ENCODE data around the gene KLK2. TPM values are rescaled to one million over a fixed set of nuclear protein-coding genes. Genes with fewer than 3 reads are reported as not detected.

The KLK2 gene
- total RNA-seq, 1 experiment from 2014 or later = not detected

GRCh38 chr19:50897612-50898011 lies 24.4 kb downstream of the KLK2 start:
- intact Hi-C loops (cut with micrococcal nuclease; ENCODE audit: unreplicated experiment) = no loop called here
- Mint-ChIP-seq H3K27ac (ENCODE audit: unreplicated experiment) (peak overlapping the region; percentile 8), H3K9me3 (ENCODE audit: low read depth, unreplicated experiment) (no peaks in the 10 kb centered on the region), H3K36me3 (ENCODE audit: insufficient read depth, unreplicated experiment) (peaks cover 8% of the 10 kb centered on the region), H3K4me1 (ENCODE audit: low read depth, unreplicated experiment) (peaks cover 21% of the 10 kb centered on the region), H3K4me3 (ENCODE audit: low read depth, unreplicated experiment) (no peak overlapping the region), H3K27me3 (ENCODE audit: unreplicated experiment) (peaks cover 39% of the 10 kb centered on the region)
- CTCF ChIA-PET = interaction anchor here (0.6 to 1.8 kb wide), 3 partner anchors 24 to 119 kb away, joined by 3 to 6 read pairs (median 3); no protein-coding TSS in a partner anchor
- no peak for DNase-seq
- TF ChIP-seq, protein P1, sequence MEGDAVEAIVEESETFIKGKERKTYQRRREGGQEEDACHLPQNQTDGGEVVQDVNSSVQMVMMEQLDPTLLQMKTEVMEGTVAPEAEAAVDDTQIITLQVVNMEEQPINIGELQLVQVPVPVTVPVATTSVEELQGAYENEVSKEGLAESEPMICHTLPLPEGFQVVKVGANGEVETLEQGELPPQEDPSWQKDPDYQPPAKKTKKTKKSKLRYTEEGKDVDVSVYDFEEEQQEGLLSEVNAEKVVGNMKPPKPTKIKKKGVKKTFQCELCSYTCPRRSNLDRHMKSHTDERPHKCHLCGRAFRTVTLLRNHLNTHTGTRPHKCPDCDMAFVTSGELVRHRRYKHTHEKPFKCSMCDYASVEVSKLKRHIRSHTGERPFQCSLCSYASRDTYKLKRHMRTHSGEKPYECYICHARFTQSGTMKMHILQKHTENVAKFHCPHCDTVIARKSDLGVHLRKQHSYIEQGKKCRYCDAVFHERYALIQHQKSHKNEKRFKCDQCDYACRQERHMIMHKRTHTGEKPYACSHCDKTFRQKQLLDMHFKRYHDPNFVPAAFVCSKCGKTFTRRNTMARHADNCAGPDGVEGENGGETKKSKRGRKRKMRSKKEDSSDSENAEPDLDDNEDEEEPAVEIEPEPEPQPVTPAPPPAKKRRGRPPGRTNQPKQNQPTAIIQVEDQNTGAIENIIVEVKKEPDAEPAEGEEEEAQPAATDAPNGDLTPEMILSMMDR (IDR thresholded peaks at IDR 0.05; ENCODE audit: unreplicated experiment) = no peak
- BruUV-seq (replicated peaks) = no TSS peak

DNA sequence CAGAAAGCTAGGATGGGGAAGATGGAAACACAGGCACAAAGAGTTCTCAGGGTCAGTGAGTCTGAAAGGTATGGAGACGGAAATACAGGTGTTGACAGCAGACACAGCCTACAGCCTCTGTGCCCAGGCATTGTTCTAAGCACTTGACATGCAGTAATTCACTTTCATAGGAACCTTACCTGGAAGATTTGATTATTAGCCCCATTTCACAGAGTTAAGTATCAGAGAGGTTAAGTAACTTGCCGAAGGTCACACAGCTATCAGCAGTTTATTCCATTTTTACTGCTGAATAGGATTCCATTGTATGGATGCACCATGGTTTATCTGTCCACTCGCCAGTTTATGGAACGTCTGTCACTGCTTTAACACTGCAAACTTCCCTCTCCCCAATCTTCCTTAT lies 24.8 kb downstream of the KLK2 start:
- CTCF ChIA-PET = interaction anchor here (0.6 to 1.8 kb wide), 3 partner anchors 24 to 118 kb away, joined by 3 to 6 read pairs (median 3); no protein-coding TSS in a partner anchor
- peaks cover 21% of the 10 kb centered on the region for H3K4me1 Mint-ChIP-seq (ENCODE audit: low read depth, unreplicated experiment)
- peaks cover 39% of the 10 kb centered on the region for H3K27me3 Mint-ChIP-seq (ENCODE audit: unreplicated experiment)
- BruUV-seq (replicated peaks) = no TSS peak
- H3K36me3 Mint-ChIP-seq (ENCODE audit: insufficient read depth, unreplicated experiment) = peaks cover 8% of the 10 kb centered on the region
- intact Hi-C loops (cut with micrococcal nuclease; ENCODE audit: unreplicated experiment) = no loop called here
- peak overlapping the region; percentile 8 for H3K27ac Mint-ChIP-seq (ENCODE audit: unreplicated experiment)
- TF ChIP-seq, protein P1 (IDR thresholded peaks at IDR 0.05; ENCODE audit: unreplicated experiment) = no peak
- no peak for DNase-seq
- no peaks in the 10 kb centered on the region for H3K9me3 Mint-ChIP-seq (ENCODE audit: low read depth, unreplicated experiment)
- H3K4me3 Mint-ChIP-seq (ENCODE audit: low read depth, unreplicated experiment) = no peak overlapping the region

DNA sequence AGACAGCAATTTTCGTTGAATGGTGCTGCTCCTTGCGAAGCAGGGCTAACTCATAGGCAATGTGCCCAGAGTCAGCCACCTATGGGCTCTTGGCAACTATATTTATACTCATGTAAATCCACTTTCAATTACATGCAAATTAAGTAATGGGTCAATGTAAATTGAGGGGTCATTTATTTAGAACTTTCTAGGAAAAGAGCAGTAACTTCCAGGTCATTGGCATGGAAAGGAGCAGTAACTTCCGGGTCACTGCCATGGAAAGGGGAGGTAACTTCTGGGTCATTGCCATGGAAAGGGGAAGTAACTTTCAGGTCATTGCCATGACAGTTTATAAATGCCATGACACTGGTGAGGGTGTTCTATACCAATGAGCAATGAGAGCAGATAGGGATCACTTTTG lies 26.3 kb downstream of the KLK2 start:
- TF ChIP-seq, protein P1 (IDR thresholded peaks at IDR 0.05; ENCODE audit: unreplicated experiment) = no peak
- Mint-ChIP-seq H3K27ac (ENCODE audit: unreplicated experiment) (no peak overlapping the region), H3K36me3 (ENCODE audit: insufficient read depth, unreplicated experiment) (peaks cover 8% of the 10 kb centered on the region), H3K27me3 (ENCODE audit: unreplicated experiment) (peaks cover 35% of the 10 kb centered on the region), H3K4me3 (ENCODE audit: low read depth, unreplicated experiment) (no peak overlapping the region), H3K9me3 (ENCODE audit: low read depth, unreplicated experiment) (no peaks in the 10 kb centered on the region), H3K4me1 (ENCODE audit: low read depth, unreplicated experiment) (peaks cover 21% of the 10 kb centered on the region)
- no TSS peak for BruUV-seq (replicated peaks)
- CTCF ChIA-PET = no interaction called here
- DNase-seq = no peak
- intact Hi-C loops (cut with micrococcal nuclease; ENCODE audit: unreplicated experiment) = no loop called here

DNA sequence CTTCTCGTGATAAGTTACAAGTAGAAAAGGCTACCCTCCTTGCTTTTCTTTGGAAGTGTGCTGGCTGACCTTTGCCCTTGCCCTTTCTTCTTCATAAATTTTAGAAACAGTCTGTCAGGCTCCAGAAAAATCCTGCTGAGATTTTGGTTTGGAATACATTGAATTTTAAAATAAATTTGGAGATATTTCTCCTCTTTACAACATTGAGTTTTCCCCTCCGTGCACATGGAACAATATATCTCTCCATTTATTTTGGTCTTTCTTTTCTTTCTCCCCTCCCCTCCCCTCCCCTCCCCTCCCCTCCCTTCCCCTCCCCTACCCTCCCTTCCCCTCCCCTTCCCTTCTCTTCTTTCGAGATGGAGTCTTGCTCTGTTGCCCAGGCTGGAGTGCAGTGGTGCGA lies 29.4 kb downstream of the KLK2 start:
- TF ChIP-seq, protein P1 (IDR thresholded peaks at IDR 0.05; ENCODE audit: unreplicated experiment) = no peak
- Mint-ChIP-seq H3K9me3 (ENCODE audit: low read depth, unreplicated experiment) (no peaks in the 10 kb centered on the region), H3K36me3 (ENCODE audit: insufficient read depth, unreplicated experiment) (no peaks in the 10 kb centered on the region), H3K4me3 (ENCODE audit: low read depth, unreplicated experiment) (no peak overlapping the region), H3K27ac (ENCODE audit: unreplicated experiment) (no peak overlapping the region), H3K4me1 (ENCODE audit: low read depth, unreplicated experiment) (peaks cover 4% of the 10 kb centered on the region), H3K27me3 (ENCODE audit: unreplicated experiment) (peaks cover 17% of the 10 kb centered on the region)
- DNase-seq = no peak
- CTCF ChIA-PET = no interaction called here
- intact Hi-C loops (cut with micrococcal nuclease; ENCODE audit: unreplicated experiment) = no loop called here
- no TSS peak for BruUV-seq (replicated peaks)
